Activated CD4-positive, CD25-positive, alpha-beta regulatory T cell treated with anti-CD3 and anti-CD28 coated beads, Interleukin-2, amount 50 U/mL, for 24 hours (primary cell): ENCODE measurements around the gene PPIP5K1.

Experiments
- ATAC-seq, 2 donors: fragments of 150-1000 bp; cut with Tn5 transposase; one replicate each; pipeline ENCODE4 v1.10.0; 2021; ENCODE audit warnings: mild to moderate bottlenecking in 1 of 2, moderate library complexity in 1 of 2

PPIP5K1 gene

DNA sequence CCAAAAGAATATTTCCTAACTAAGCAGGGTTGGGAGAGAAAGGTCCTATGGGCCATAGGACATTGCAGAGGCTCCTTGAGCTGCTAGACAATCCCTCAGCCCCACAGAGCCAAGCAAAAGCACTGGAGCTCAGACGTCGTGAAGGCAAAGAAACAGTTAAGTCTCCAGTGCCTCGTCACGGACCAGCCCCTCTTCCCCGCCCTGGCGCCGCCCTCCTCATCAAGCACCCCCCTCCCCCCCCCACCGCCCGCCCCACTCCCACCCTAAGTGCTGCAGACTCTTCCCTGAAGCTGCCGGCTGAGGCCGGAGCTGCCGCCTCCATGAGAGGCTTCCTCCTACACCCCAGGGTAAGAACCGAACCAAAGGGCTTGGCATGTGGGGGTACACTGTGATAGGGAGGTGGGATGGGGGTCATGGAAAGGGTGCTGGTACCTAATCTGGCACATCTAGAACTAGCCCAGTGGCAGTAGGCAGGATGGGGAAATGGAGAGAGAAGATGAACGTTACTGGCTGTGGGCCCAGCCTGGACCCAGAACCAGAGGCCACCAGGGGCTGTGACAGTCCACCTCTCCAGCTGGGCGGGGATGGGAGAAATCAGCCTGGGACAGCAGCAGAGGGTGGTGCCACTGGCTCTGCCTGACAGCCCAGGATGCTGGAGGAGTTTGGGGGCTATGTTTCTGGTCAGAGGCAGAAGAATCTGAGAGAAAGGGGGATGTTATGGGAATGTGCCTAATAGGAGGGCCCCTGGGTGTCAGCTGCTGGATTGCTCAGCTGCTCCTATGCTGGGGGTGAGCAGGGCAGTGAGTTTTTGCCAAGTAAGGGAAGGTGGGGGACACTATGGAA, 72.4 kb downstream of the PPIP5K1 start, which contains the start of gene MAP1A:
TSS of gene MAP1A (plus strand) at position 255 of the 843 bp plus-strand sequence. CDS start 3,866 bp downstream, outside the sequence.
- no peak for ATAC-seq

GRCh38 chr15:43516801-43517353, 73.1 kb downstream of the PPIP5K1 start:
- ATAC-seq = no peak

DNA sequence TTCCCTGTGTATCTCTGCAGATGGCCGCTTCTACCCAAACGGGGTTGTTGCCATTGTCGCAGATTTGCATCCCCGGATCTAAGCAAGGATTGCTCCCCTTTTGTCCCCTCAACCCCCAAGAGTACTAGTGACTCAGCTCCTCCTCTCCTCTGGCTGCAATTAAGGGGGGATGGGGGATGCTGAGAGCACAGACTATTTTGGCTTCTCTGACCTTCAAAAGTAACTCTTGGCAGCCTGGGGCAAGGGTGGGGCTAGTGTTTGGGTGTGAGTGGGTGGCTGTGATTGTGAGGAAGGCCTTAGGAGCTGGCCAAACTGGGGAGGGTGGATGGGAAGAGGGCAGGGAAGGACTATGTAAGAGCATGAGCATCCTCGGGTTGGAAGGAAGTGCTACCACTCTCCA, 73.8 kb downstream of the PPIP5K1 start:
- no peak for ATAC-seq

DNA sequence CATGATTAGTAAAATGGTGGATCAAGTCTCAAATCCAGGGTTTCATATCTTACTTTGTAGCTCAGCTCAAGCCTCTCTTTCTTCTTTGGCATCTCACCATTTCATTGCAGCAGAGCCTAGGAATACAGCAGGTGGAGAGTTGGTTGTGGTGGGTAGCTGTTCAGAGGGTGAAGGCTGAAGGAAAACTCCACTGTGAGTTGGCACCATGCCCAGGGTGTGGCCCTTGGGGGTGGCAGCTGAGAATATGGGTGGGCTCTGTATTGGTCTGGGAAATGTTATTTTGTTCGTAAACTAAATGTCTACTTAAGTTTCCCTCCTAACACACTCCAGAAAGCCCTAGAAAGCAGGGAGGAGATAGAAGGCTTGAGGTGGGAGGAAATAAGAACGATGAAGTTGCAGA, 74.3 kb downstream of the PPIP5K1 start:
- no peak for ATAC-seq

GRCh38 chr15:43514241-43515057, 75.6 kb downstream of the PPIP5K1 start:
- ATAC-seq = no peak

DNA sequence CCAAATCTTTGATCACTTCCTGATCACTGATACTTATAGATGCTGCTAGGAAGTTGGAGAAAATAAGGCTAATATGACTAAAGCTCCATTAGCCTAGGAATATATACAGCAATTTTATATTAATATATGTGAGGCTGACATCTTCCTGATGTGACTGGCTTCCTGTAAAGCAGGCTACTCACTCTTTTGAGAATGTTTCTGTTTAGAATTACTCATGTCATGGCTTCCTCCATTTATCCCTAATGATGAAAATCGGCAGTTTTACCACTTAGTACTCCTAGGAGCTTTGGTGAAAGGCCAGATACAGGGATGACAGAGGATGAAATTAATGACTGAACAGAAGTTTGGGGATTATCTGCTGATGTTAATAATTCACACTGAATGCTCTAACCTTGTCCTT, 76.5 kb downstream of the PPIP5K1 start:
- no peak for ATAC-seq

- no peak for ATAC-seq
These were observed 78.8 kb downstream of the PPIP5K1 start for GRCh38 chr15:43511012-43511885.

DNA sequence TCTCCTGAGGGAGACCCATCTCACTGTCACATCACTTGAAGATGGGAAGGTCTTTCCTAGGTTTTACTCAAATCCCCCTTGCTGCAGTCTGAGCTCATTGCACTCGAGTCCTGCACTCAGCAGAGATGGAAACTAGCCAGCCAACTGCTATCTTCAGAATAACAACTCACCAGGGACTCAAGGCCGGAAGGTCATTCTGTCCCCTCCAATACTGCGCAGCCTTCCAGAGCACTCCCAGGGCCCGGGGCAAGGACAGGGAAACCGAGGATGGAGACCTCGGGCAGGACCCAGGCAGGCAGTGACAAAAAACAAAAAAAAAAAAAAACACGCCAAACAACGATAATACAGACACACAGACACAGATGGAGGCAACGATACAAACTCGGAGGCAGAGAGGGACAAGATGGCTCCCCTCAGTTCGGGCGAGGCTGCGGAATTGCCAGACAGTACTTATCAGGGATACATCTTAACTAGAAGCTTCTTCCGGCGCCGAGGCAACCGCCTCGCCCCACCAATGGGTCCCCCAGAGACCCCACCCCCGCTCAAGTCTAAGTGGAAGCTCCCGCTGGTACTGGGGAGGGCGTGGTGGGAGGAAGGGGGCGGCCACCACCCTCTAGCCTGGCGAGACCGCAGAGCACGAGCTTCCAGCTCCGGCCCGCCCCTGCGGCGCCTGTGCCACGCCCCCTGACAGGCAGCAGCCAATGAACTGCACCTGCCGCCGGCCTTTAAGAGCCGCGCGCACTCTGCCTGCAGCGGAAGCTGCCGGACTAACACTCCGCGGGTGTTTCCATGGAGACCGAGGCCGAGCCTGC, 79.6 kb downstream of the PPIP5K1 start:
- ATAC-seq = peak; percentile 97

- no peak for ATAC-seq
These were observed 80.3 kb downstream of the PPIP5K1 start for GRCh38 chr15:43509660-43510199.

DNA sequence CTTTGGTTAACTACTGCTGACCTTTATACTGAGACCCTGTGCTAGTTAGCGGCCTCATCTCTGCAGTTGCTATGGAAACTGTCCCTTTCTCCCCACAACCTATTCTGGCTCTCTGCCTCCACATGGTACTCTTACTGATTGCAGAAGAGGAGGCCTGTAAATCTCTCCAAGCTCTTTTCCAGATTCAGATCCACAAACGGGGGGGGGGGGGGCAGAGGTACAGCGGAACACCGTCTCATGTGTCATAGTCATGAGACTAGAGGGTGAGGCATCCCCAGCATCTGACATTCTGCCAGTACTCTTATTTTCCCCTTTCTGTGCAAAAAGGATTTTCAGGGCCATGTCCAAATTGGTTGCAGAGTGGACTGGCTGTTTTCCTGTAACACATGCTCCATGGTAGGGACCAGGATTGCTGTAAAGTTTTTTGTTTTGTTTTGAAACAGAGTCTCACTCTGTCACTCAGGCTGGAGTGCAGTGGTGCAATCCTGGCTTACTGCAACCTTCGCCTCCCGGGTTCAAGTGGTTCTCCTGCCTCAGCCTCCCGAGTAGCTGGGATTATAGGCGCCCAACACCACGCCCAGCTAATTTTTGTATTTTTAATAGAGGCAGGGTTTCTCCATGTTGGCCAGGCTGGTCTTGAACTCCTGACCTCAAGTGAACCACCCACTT, 80.9 kb downstream of the PPIP5K1 start:
- ATAC-seq = no peak

- no peak for ATAC-seq
These were observed 81.6 kb downstream of the PPIP5K1 start for GRCh38 chr15:43508421-43508820.

- ATAC-seq = no peak
These were observed 84.3 kb downstream of the PPIP5K1 start for GRCh38 chr15:43505738-43506137.

DNA sequence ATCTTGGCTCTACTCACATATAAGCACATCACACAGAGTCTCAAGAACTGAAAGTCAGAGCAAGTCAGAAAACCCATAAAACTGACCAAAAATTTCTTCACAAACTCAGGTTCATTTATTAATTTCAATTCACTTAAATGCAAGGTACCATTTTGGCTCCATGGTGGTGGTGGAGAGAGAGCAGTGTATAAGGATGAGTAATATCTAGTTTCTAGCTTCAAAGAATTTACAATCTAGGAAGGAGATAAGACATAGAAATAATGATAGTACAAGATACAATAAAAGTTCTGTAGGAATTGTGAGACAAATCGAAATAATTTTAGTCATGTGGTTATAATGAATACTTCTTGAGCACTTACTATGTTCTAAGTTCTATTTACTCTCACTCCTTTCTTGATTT, 90.4 kb downstream of the PPIP5K1 start:
- peak in 1 of 2 donors; percentile 24 for ATAC-seq

DNA sequence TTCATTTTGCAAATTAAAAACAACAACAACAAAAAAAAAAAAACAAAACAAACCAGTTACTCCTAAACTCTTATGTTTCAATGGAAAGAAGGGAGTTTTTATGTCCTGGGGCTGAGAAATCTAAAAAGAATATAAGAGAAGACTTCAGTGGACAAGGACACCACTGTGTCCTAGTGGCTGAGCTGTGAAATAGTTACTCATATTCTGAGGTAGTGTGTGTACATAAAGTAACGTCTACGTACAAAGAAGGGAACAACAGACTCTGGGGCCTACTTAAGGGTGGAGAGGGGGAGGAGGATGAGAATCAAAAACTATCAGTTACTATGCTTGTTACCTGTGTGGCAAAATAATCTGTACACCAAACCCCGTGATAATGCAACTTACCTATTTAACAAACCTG, 91.0 kb downstream of the PPIP5K1 start:
- no peak for ATAC-seq

DNA sequence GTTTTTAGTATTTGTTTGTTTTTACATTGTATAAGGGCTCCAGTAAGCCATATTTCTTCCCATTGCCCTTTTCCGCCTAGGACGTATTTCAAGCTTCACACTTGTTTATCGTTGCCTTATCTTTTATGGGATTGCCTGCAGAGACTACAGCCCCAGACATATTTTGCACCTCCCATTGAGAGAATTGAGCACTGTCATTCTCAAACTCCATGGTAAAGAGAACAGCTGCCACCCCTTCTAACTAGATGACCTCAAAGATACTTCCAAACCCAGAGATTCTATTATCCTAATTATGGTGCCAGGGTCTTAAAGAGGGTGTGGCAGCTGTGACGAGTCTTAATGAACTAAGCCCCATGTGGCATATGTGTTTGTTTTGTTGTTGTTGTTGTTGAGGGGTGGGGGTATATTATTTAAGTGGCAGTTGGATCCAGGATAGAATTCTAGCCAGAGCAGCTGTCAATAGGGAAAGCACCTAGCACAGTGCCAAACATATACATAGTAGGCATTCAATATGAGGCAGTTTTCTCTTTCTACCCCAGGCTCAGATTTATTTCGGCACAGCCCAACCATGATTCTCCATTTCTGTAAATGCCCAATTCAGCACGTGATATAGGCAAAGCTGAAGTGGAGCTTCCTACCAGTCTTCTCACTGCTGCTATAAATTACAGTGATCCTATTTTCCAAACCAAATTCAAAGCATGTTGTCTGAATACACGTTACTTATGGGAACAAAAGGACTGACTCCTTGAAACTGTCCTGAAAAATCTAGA, 96.1 kb downstream of the PPIP5K1 start:
- no peak for ATAC-seq

- ATAC-seq = peak; percentile 100
These were observed 97.1 kb downstream of the PPIP5K1 start, which contains the start of gene TP53BP1 for GRCh38 chr15:43492673-43493601. Gene TP53BP1, minus strand, starts transcription at chr15:43493156. Its CDS starts 113 bp downstream, at chr15:43493043.

GRCh38 chr15:43492266-43492665, 97.7 kb downstream of the PPIP5K1 start:
- no peak for ATAC-seq

- ATAC-seq = no peak
These were observed 100.8 kb downstream of the PPIP5K1 start for GRCh38 chr15:43489191-43489590.

GRCh38 chr15:43488790-43489189, 101.2 kb downstream of the PPIP5K1 start:
- ATAC-seq = no peak
